Brain microvascular endothelial cell (primary cell): ENCODE data around the gene CXCL3.

Experiments
- DNase-seq: peaks from one replicate; pipeline ENCODE4 v3.0.0-alpha.2; 2020
- H3K27ac ChIP-seq: fragments of 250-450 bp; sonication (Bioruptor Pico); 2 replicates; pipeline ENCODE4 v1.5.1; 2020; ENCODE audit warnings: mild to moderate bottlenecking, moderate library complexity
- H3K27me3 ChIP-seq: fragments of 250-450 bp; sonication (Bioruptor Pico); replicated peaks from 2 replicates; pipeline ENCODE4 v1.5.1; 2020; ENCODE audit warnings: mild to moderate bottlenecking
- H3K36me3 ChIP-seq: fragments of 250-450 bp; sonication (Bioruptor Pico); replicated peaks from 2 replicates; pipeline ENCODE4 v1.5.1; 2020; ENCODE audit warnings: mild to moderate bottlenecking
- H3K4me3 ChIP-seq: 2 replicates; pipeline ENCODE4 v1.5.1; 2011; ENCODE audit warnings: low read depth, mild to moderate bottlenecking, control low read depth, low read length, moderate library complexity
- CTCF ChIP-seq: IDR thresholded peaks from 2 replicates; pipeline ENCODE4 v1.5.1; 2011; ENCODE audit warnings: low read depth, mild to moderate bottlenecking, moderate library complexity, low read length, control low read depth, inconsistent platforms; ENCODE audit errors: missing control alignments
- in situ Hi-C: cut with HindIII; loops from 2 replicates; pipeline ENCODE4 v1.10.0; 2017; ENCODE audit warnings: low sequenced_read_pairs, low pct_ligation_motif_present

CXCL3 gene

GRCh38 chr4:74021601-74022000 is 16.9 kb downstream of the CXCL3 start:
- Histone ChIP-seq H3K27me3 (no peaks in the 10 kb centered on the region), H3K4me3 (no peak overlapping the region), H3K36me3 (no peaks in the 10 kb centered on the region), H3K27ac (no peak overlapping the region)
- DNase-seq, result no peak
- in situ Hi-C loops, result no loop called here
- no peak for TF ChIP-seq CTCF

DNA sequence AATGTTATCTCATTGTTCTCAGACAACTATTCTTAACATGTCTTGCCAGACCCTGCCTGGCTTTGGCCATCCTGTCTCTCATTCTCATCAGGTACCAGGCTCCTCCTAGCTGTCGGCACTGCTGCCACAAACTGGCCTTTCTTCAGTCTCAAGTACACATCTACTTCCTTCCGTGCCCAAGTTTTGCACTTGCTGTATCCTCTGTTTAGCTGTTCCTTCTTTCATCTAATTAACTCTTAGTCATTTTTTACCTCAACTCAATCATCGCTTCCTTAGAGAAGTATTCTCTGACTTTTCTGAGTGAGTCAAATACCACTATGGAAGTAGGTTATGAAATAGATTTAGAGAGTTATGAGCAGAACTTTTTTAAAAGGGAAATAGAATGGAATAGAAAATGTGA is 19.7 kb downstream of the CXCL3 start:
- no peak for TF ChIP-seq CTCF
- H3K27ac ChIP-seq, result no peak overlapping the region
- H3K36me3 ChIP-seq, result no peaks in the 10 kb centered on the region
- H3K4me3 ChIP-seq, result no peak overlapping the region
- in situ Hi-C loops, result no loop called here
- no peaks in the 10 kb centered on the region for H3K27me3 ChIP-seq
- no peak for DNase-seq

- Histone ChIP-seq H3K27ac (no peak overlapping the region), H3K4me3 (no peak overlapping the region), H3K36me3 (no peaks in the 10 kb centered on the region), H3K27me3 (no peaks in the 10 kb centered on the region)
- no peak for TF ChIP-seq CTCF
- in situ Hi-C loops, result no loop called here
- no peak for DNase-seq
These were observed 20.4 kb downstream of the CXCL3 start for GRCh38 chr4:74018116-74018515.

- TF ChIP-seq CTCF, result no peak
- in situ Hi-C loops, result no loop called here
- H3K36me3 ChIP-seq, result no peaks in the 10 kb centered on the region
- H3K27ac ChIP-seq, result no peak overlapping the region
- no peaks in the 10 kb centered on the region for H3K27me3 ChIP-seq
- H3K4me3 ChIP-seq, result no peak overlapping the region
- DNase-seq, result no peak
These were observed 22.4 kb downstream of the CXCL3 start for GRCh38 chr4:74016068-74016467.

- TF ChIP-seq CTCF, result no peak
- Histone ChIP-seq H3K27ac (no peak overlapping the region), H3K36me3 (no peaks in the 10 kb centered on the region), H3K4me3 (no peak overlapping the region), H3K27me3 (no peaks in the 10 kb centered on the region)
- no peak for DNase-seq
- in situ Hi-C loops, result no loop called here
These were observed 23.2 kb downstream of the CXCL3 start for GRCh38 chr4:74015126-74015780.

GRCh38 chr4:74014332-74014731 is 24.2 kb downstream of the CXCL3 start:
- in situ Hi-C loops, result no loop called here
- H3K27me3 ChIP-seq, result no peaks in the 10 kb centered on the region
- TF ChIP-seq CTCF, result no peak
- no peak for DNase-seq
- no peaks in the 10 kb centered on the region for H3K36me3 ChIP-seq
- no peak overlapping the region for H3K4me3 ChIP-seq
- no peak overlapping the region for H3K27ac ChIP-seq
